ENCODE measurements around the gene EIF4E1B.

Gene EIF4E1B

GRCh38 chr5:176647843-176648473 is 17.5 kb downstream of the EIF4E1B start:
- peak in 1 of 3 donors; percentile 10 for DNase-seq

- DNase-seq = peak; percentile 40 to 53 (median 52)
Observed at GRCh38 chr5:176648474-176649194, 18.2 kb downstream of the EIF4E1B start.

GRCh38 chr5:176650354-176650884 is 19.9 kb downstream of the EIF4E1B start:
- DNase-seq = no peak

GRCh38 chr5:176651472-176651980 is 21.1 kb downstream of the EIF4E1B start:
- no peak for DNase-seq

DNA sequence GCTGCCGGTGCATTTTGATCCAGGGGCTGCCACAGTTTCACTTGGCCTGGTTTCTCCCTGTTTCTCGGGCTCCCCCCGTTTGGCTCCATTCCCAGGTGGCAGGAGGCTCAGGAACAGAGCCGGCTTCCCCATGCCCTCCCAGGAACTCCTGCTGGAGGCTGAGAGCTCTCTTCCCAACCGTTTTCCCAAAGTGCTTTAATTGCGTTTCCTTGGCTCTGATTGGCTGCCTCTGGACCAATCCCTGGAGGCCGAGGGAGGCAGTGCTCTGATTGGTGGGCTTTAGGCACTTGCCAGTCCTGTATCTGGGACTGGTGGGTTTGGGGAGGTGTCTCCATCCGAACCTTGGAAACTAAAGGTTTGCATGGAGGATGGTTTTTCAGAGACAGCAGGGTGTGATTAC is 21.7 kb downstream of the EIF4E1B start:
- DNase-seq = no peak

- DNase-seq = peak; percentile 59 to 68 (median 60)
Observed at GRCh38 chr5:176653401-176654385, 23.2 kb downstream of the EIF4E1B start.

DNA sequence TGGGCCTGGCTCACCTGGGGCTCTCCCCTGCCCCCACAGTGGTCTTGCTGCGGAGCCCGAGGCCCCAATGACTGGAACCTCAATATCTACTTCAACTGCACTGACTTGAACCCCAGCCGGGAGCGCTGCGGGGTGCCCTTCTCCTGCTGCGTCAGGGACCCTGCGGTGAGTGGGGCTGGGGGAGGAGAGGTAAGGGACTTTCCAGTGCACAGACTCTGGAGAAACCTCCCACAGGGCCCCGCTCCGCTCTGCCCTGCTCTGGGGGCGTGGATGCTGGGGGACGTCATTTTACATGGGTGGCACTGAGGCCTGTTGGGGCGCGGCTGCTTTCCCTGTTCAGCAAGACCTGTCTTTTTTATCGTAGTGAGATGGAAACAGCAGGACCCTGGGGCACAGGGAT is 24.4 kb downstream of the EIF4E1B start:
- DNase-seq = no peak

DNA sequence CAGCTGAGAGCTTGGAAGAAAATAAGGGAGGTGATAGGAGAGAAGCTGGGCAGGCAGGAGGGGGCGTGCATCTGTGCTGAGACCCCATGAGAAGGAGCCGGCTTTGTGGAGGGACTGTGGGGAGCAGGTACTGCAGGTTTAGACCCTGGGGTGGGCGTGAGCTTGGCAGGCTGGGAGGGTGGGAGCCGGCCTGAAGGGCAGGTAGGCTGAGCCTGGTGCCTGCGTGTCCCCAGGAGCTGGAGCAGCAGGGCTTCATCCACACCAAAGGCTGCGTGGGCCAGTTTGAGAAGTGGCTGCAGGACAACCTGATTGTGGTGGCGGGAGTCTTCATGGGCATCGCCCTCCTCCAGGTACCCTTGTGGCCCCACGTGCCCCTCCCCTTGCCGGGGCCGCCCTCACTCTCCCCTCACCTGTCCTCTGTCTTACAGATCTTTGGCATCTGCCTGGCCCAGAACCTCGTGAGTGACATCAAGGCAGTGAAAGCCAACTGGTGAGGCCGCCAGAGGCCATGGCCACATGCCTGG is 26.1 kb downstream of the EIF4E1B start:
- DNase-seq = no peak

GRCh38 chr5:176658007-176658599 is 27.6 kb downstream of the EIF4E1B start:
- peak; percentile 75 to 85 (median 82) for DNase-seq

DNA sequence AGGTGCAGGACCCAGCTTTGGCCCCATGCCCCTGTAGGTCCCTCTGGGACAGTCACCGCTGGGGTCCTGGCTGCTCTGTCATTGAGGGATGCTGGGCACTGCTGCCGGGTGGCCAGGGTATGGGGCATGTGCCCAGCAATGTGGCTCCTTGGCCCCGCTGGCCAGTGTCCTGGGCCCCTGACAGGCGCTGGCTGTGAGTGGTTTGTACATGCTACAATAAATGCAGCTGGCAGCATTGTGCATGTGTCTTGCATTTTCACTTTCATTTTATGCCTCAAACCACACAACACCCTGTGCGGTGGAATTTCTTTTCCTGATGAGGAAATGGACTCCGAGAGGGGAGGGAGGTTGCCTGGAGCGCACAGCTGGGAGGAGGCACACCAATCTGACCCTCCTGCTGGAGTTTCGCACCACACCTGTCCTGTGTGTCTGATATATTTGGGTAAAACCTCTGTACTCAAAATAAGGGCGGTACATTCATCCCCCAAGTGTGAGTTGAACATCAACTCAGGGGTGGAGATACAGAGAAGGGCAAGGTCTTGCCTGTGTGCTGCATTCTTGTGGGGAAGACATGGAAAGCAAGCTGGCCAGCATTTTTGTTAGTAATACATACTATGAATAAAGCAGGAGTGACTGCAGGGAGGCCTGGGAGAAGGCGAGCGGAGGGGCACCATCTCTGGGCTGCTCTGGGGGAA is 28.5 kb downstream of the EIF4E1B start:
- DNase-seq = peak; percentile 63 to 78 (median 66)

DNA sequence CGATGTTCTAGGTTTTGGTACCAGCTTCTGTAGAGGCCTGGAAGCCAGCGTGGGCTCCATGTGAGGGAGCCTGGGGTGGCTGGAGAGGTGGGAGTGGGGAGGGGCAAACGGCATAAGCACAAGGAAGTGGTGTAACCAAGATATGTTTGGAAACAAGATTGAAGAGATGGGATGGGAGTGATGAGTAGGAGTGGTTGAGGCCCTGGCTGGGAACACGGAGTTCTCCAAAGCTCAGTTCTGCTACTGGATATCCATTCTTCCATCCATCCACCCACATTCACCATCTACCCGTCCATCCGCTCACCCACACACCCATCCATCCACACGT is 29.0 kb downstream of the EIF4E1B start:
- DNase-seq = no peak

DNA sequence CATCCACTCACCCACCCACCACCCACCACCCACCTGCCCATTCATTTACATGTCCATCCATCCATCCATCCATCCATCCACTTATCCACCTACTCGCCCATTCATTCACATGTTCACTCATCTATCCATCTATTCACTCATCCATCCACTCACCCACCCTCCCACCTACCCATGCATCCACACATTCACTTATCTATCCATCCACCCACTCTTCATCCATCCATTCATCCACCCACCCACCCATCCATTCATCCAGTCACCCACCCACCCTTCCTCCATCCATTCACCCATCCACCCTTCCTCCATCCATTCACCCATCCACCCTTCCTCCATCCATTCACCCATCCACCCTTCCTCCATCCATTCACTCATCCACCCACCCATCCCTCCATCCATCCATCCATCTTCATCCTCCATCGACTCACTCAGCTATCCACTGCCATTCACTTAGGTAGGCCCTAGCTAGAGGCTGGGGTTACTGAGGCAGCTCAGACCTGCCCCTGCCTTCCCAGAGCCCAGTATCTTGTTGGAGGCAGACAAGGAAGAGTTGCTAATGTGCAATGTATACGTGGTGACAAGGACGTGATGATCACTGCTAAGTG is 29.5 kb downstream of the EIF4E1B start:
- no peak for DNase-seq

GRCh38 chr5:176660530-176660859 is 30.0 kb downstream of the EIF4E1B start:
- no peak for DNase-seq

- DNase-seq = peak; percentile 82 to 90 (median 90)
Observed at GRCh38 chr5:176660860-176661641, 30.6 kb downstream of the EIF4E1B start.

DNA sequence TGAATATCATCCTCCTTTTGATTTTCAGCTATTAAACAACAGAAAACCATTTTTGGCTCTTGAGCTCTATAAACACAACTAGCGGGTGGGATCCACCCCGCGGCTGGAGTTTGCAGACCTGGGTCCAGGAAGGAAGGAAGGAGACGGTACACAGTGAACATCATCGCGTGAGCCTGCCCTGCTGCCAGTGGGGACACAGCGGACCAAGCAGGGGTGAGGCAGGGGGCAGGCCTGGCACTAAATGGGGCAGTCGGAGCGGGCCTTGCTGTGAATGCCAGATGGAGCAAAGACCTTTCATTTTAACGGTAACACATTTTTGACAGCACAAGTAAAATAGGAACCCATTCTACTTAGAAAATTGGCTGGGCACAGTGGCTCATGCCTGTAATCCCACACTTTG is 31.2 kb downstream of the EIF4E1B start:
- DNase-seq = no peak

- DNase-seq = no peak
Observed at GRCh38 chr5:176662371-176663333, 32.2 kb downstream of the EIF4E1B start.

DNA sequence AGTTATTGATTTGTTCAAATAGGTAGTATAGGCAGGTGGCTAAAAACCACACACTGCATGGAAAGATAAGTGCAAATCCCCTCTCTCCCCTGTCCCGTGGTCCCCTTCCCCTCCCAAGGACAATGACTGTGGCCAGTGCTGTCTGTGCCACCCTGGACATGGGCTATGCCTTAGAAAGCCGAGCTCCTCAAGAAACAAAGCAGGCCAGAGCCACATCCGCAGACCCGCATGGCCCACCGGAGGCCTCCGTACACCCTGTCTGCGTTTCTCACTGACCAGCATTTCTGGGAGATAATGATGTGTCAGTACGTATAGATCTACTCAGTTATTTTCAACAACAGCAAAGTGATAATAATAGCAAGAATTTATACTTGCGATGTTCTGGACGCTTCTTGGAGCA is 33.1 kb downstream of the EIF4E1B start:
- DNase-seq = no peak

GRCh38 chr5:176664479-176664878 is 34.0 kb downstream of the EIF4E1B start:
- no peak for DNase-seq

DNA sequence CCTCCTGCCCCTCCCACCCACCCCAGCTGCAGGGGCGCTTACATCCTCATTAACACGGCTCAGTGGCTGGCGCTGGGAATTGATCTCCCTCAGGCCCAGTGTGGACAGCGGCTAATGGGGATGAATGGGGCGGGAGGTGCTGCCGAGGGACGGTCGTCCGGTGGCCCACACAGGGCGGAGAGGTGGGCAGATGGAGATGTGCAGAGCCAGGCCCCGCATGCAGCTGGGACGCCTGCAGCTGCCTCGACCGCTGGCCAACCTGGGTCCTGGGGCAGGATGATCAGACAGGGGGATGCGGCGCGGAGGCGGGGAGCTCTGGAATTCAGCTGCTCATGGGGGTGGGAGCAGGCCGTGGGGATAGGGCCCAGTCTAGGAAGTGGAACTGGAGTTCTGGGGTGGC is 34.4 kb downstream of the EIF4E1B start:
- no peak for DNase-seq

Measured in suppressor macrophage treated with lipopolysaccharide for 1 hour (primary cell).